A549 (cell line): Measurements from ENCODE around the gene STAT1. TPM values are rescaled to one million over a fixed set of nuclear protein-coding genes. Genes with fewer than 3 reads are reported as not detected.

Source experiments
- ATAC-seq, 2 experiments: fragments of 200-7000 bp in 1 of 2; fragments of >200 bp in 1 of 2; cut with Nextera tagmentation in 1 of 2; cut with Tn5 transposase in 1 of 2; 3 replicates each; pipeline versions ENCODE4 v1.8.0 to v1.9.1; 2018 to 2020; ENCODE audit warnings: mild to moderate bottlenecking in 1 of 2, moderate library complexity in 1 of 2
- CTCF ChIA-PET: fragments of 300-600 bp; sonication (Branson Sonifier 250); formaldehyde crosslinking; extraction: SDS; loops from one replicate; lab custom pipeline; 2021; ENCODE audit warnings: antibody characterized with exemption, inconsistent platforms; lab: Yijun Ruan, JAX
- POLR2A ChIA-PET: fragments of 350-600 bp; formaldehyde crosslinking; extraction: SDS; loops from one replicate; lab custom pipeline; 2021; ENCODE audit warnings: antibody characterized with exemption, inconsistent platforms; lab: Yijun Ruan, JAX
- DNase-seq, 2 experiments: peaks; one replicate each; pipeline versions ENCODE4 v3.0.0 to v3.0.0-alpha.2; 2011 to 2016; ENCODE audit warnings: low read depth in 1 of 2, low spot score in 1 of 2
- FAIRE-seq: peaks from 2 replicates; lab custom pipeline; 2011; peaks lifted over from hg19 to GRCh38; lab: Jason Lieb, UNC
- H3K27ac ChIP-seq, 2 experiments: fragments of >200 bp; sonication (Bioruptor Twin); formaldehyde crosslinking; 3 replicates each; pipeline ENCODE4 v1.5.1; 2016 to 2017
- H3K4me1 ChIP-seq: fragments of >200 bp; sonication (Bioruptor Twin); formaldehyde crosslinking; 3 replicates; pipeline ENCODE4 v1.6.1; 2016
- H3K4me2 ChIP-seq: fragments of >200 bp; sonication (Bioruptor Twin); formaldehyde crosslinking; 3 replicates; pipeline ENCODE4 v1.6.1; 2016
- H3K4me3 ChIP-seq: fragments of >200 bp; sonication (Bioruptor Twin); formaldehyde crosslinking; 3 replicates; pipeline ENCODE4 v1.5.1; 2016
- H3K9me3 ChIP-seq: fragments of >200 bp; sonication (Bioruptor Twin); formaldehyde crosslinking; 3 replicates; pipeline ENCODE4 v1.6.1; 2016
- BHLHE40 ChIP-seq: IDR thresholded peaks from 2 replicates; pipeline ENCODE4 v1.6.1; 2012; ENCODE audit warnings: low read depth, low read length, inconsistent platforms
- CBX2 ChIP-seq: fragments of 200-600 bp; sonication (generic); IDR thresholded peaks from 2 replicates; pipeline ENCODE4 v1.6.1; 2016; ENCODE audit warnings: low read depth, mild to moderate bottlenecking, borderline replicate concordance
- CEBPB ChIP-seq, 2 experiments: fragments of >200 bp in 1 of 2; sonication (Bioruptor Twin) in 1 of 2; formaldehyde crosslinking in 1 of 2; IDR thresholded peaks; 2 replicates each; pipeline ENCODE4 v1.6.1; 2012 to 2016
- ESRRA ChIP-seq: fragments of 150-350 bp; IDR thresholded peaks from 2 replicates; pipeline ENCODE4 v1.6.1; 2014; ENCODE audit warnings: mild to moderate bottlenecking, low read length, borderline replicate concordance
- HEYL ChIP-seq: fragments of 250-450 bp; sonication (Bioruptor Pico); IDR thresholded peaks from 2 replicates; pipeline ENCODE4 v1.8.0; 2021; ENCODE audit warnings: mild to moderate bottlenecking, moderate library complexity
- HOXA7 ChIP-seq: fragments of 250-450 bp; sonication (Bioruptor Pico); IDR thresholded peaks from 2 replicates; pipeline ENCODE4 v1.5.0; 2020; ENCODE audit warnings: mild to moderate bottlenecking, moderate library complexity
- JUNB ChIP-seq: fragments of >200 bp; sonication (Bioruptor Twin); formaldehyde crosslinking; IDR thresholded peaks from 2 replicates; pipeline ENCODE4 v1.6.1; 2016
- MAFK ChIP-seq: fragments of 450-650 bp; IDR thresholded peaks from 2 replicates; pipeline ENCODE4 v1.6.1; 2014; ENCODE audit not compliant: partially characterized antibody
- MAZ ChIP-seq: fragments of 150-350 bp; IDR thresholded peaks from 2 replicates; pipeline ENCODE4 v1.6.1; 2014; ENCODE audit warnings: antibody characterized with exemption, low read depth, low read length, borderline replicate concordance
- MYC ChIP-seq: IDR thresholded peaks from 2 replicates; pipeline ENCODE4 v1.6.1; 2012; ENCODE audit warnings: mild to moderate bottlenecking, inconsistent platforms, low read length, improper control_type of control experiment, borderline replicate concordance
- NPAS2 ChIP-seq: fragments of 250-450 bp; sonication (Bioruptor Pico); IDR thresholded peaks from 2 replicates; pipeline ENCODE4 v1.8.0; 2022; ENCODE audit warnings: mild to moderate bottlenecking, moderate library complexity, borderline replicate concordance
- PBX3 ChIP-seq: IDR thresholded peaks from 2 replicates; pipeline ENCODE4 v1.6.1; 2012
- PHF8 ChIP-seq: fragments of 200-600 bp; sonication (generic); IDR thresholded peaks from 2 replicates; pipeline ENCODE4 v1.6.1; 2016; ENCODE audit warnings: low read depth, mild to moderate bottlenecking, antibody characterized with exemption, moderate library complexity, borderline replicate concordance
- RAD21 ChIP-seq, 2 experiments: fragments of >200 bp in 1 of 2; sonication (Bioruptor Twin) in 1 of 2; formaldehyde crosslinking in 1 of 2; IDR thresholded peaks in 1 of 2; conservative IDR thresholded peaks in 1 of 2; 2 replicates in 1 of 2; 3 replicates in 1 of 2; pipeline ENCODE4 v1.6.1; 2012 to 2018; ENCODE audit warnings: inconsistent platforms in 1 of 2
- REST ChIP-seq: fragments of 200-600 bp; sonication (generic); IDR thresholded peaks from 2 replicates; pipeline ENCODE4 v1.6.1; 2016; ENCODE audit warnings: antibody characterized with exemption, mild to moderate bottlenecking, moderate library complexity
- SREBF2 ChIP-seq: fragments of 450-650 bp; IDR thresholded peaks from 2 replicates; pipeline ENCODE4 v1.6.1; 2014; ENCODE audit warnings: mild to moderate bottlenecking, moderate library complexity
- USF2 ChIP-seq: fragments of 450-650 bp; IDR thresholded peaks from 2 replicates; pipeline ENCODE4 v1.6.1; 2014; ENCODE audit warnings: antibody characterized with exemption
- WGBS: methylation state at CpG from one replicate; pipeline ENCODE4 v1.1.6; 2017; ENCODE audit errors: missing lambda C conversion rate; 5-methylcytosine and 5-hydroxymethylcytosine counted together
- polyA plus RNA-seq, 4 experiments: library from polyadenylated mRNA; depleted of rRNA in 3 of 4; stranded (reverse); fragments of >200 nt; fragmentation: RNase III in 1 of 4; extraction: RNeasy Plus Mini Kit Qiagen cat#74134 plus additional on column Dnase treatment in 1 of 4; gene quantifications; 2 replicates in 3 of 4; 3 replicates in 1 of 4; pipeline ENCODE4 v1.2.3, GENCODE V29; 2011 to 2017

The STAT1 gene
- polyA plus RNA-seq, 2 of the 4 experiments (the other 2 are of a cell fraction), result 105 to 182 TPM

- CTCF ChIA-PET, result interaction anchor here (1.0 kb wide), 1 partner anchor 34 kb away, joined by 3 read pairs; no protein-coding TSS in a partner anchor
- Histone ChIP-seq H3K27ac (peak overlapping the region; percentile 33 to 61; a peak in 5 of 6 replicates), H3K4me2 (peak overlapping the region; percentile 20; the same call in 2 of the 3 replicates), H3K4me1 (peaks cover 40% of the 10 kb centered on the region), H3K4me3 (no peak overlapping the region), H3K9me3 (no peaks in the 10 kb centered on the region)
- no peak for ATAC-seq
- TF ChIP-seq SREBF2 (no peak), CBX2 (no peak), MAFK (no peak), REST (no peak), HEYL (CRISPR knock-in tag) (no peak), MYC (no peak), CEBPB (IDR thresholded peaks at IDR 0.05) (no peak), HOXA7 (no peak), NPAS2 (CRISPR knock-in tag) (no peak), RAD21 (conservative IDR thresholded peaks at IDR 0.05 in 1 of 2, IDR thresholded peaks at IDR 0.05 in 1 of 2) (no peak), JUNB (no peak), MAZ (no peak), BHLHE40 (no peak), USF2 (no peak), ESRRA (no peak)
- no peak for FAIRE-seq
- POLR2A ChIA-PET, result no interaction called here
- no peak for DNase-seq
- WGBS, result 70% methylated on average over 3 of the region's 3 CpGs
Measured at GRCh38 chr2:191018643-191019119, 4.7 kb upstream of the STAT1 start.

- WGBS, result 85% methylated on average over 1 of the region's 1 CpG
Measured at GRCh38 chr2:191018048-191018447, 4.1 kb upstream of the STAT1 start.

More at GRCh38 chr2:191018048-191018447, 4.1 kb upstream of the STAT1 start:
- DNase-seq, result no peak
- no peaks in the 10 kb centered on the region for H3K9me3 ChIP-seq
- no peak overlapping the region for H3K4me3 ChIP-seq
- ATAC-seq, result no peak
- peaks cover 39% of the 10 kb centered on the region for H3K4me1 ChIP-seq
- peak overlapping the region; percentile 7 to 9; a peak in 2 of 6 replicates for H3K27ac ChIP-seq
- peak overlapping the region; percentile 20; the same call in 1 of the 3 replicates for H3K4me2 ChIP-seq
- CTCF ChIA-PET, result interaction anchor here (0.7 kb wide), 1 partner anchor 50 kb away, joined by 5 read pairs; no protein-coding TSS in a partner anchor
- TF ChIP-seq PBX3, result no peak
- TF ChIP-seq MAZ, result no peak
- TF ChIP-seq PHF8, result no peak
- no peak for FAIRE-seq
- POLR2A ChIA-PET, result no interaction called here
